H1 (cell line): ENCODE results near the gene FBXO17. TPM values are rescaled to one million over a fixed set of nuclear protein-coding genes. Genes with fewer than 3 reads are reported as not detected.

ENCODE experiments used
- ASH2L ChIP-seq: fragments of 200-600, 300-600 bp; sonication (generic); IDR thresholded peaks from one replicate; pipeline ENCODE4 v1.7.1; 2017; ENCODE audit warnings: low read length
- CHD7 ChIP-seq: fragments of 300-600 bp; sonication (generic); IDR thresholded peaks from 2 replicates; pipeline ENCODE4 v1.7.1; 2012; ENCODE audit warnings: low read length, moderate library complexity, mild to moderate bottlenecking, inconsistent platforms; ENCODE audit not compliant: insufficient replicate concordance
- EP300 ChIP-seq, 2 experiments: IDR thresholded peaks; 1 replicate in 1 of 2; 2 replicates in 1 of 2; pipeline ENCODE4 v1.6.1; 2011 to 2012; ENCODE audit warnings: low read depth in 2 of 2, low read length in 2 of 2, mild to moderate bottlenecking in 2 of 2, borderline replicate concordance in 1 of 2, inconsistent platforms in 1 of 2, moderate library complexity in 1 of 2
- EZH2 ChIP-seq: fragments of 200-600 bp; sonication (generic); IDR thresholded peaks from 2 replicates; pipeline ENCODE4 v1.7.1; 2012; ENCODE audit warnings: low read depth, mild to moderate bottlenecking, moderate library complexity, low read length, inconsistent platforms; ENCODE audit not compliant: severe bottlenecking
- JUND ChIP-seq: IDR thresholded peaks from 2 replicates; pipeline ENCODE4 v1.6.1; 2011; ENCODE audit warnings: mild to moderate bottlenecking, improper control_type of control experiment, low read length
- KDM1A ChIP-seq: fragments of 200-600, 300-600 bp; sonication (generic); IDR thresholded peaks from 2 replicates; pipeline ENCODE4 v1.7.1; 2016; ENCODE audit warnings: mild to moderate bottlenecking, low read length, borderline replicate concordance
- KDM4A ChIP-seq: IDR thresholded peaks from one replicate; pipeline ENCODE4 v1.7.1; 2012; ENCODE audit warnings: low read depth, mild to moderate bottlenecking, moderate library complexity, low read length, inconsistent platforms; ENCODE audit not compliant: severe bottlenecking
- RAD21 ChIP-seq, 2 experiments: IDR thresholded peaks in 1 of 2; conservative IDR thresholded peaks in 1 of 2; 2 replicates each; pipeline ENCODE4 v1.6.1; 2011; ENCODE audit warnings: low read depth in 2 of 2, low read length in 2 of 2, improper control_type of control experiment in 1 of 2, inconsistent platforms in 1 of 2, mild to moderate bottlenecking in 1 of 2, moderate library complexity in 1 of 2
- SIRT6 ChIP-seq: IDR thresholded peaks from one replicate; pipeline ENCODE4 v1.7.1; 2012; ENCODE audit warnings: low read length, inconsistent platforms
- YY1 ChIP-seq: IDR thresholded peaks from 2 replicates; pipeline ENCODE4 v1.6.1; 2011; ENCODE audit warnings: low read depth, mild to moderate bottlenecking, low read length
- polyA plus RNA-seq, 7 experiments: library from polyadenylated mRNA; depleted of rRNA in 3 of 7; stranded (reverse) in 5 of 7; unstranded in 2 of 7; fragments of >200 nt in 5 of 7; fragments of 200-250 nt in 2 of 7; gene quantifications; 1 replicate in 5 of 7; 2 replicates in 1 of 7; 4 replicates in 1 of 7; pipeline versions ENCODE4 v1.2.1 to v1.2.3, GENCODE V29; 2011 to 2013; ENCODE audit warnings: missing spikeins in 2 of 7, mixed read lengths in 2 of 7
- total RNA-seq: library from RNA; stranded (reverse); fragmentation: NEBNext Ultra II Directional; extraction: Animal tissue kit (Norgen Biotek cat#: 25700); gene quantifications from 2 replicates; pipeline ENCODE4 v1.2.1, GENCODE V29; 2021

Gene FBXO17
- total and polyA plus RNA-seq, 2 of the 8 experiments (the other 6 are each of a cell fraction or from before 2014, with no cell fraction given) = 11.7 to 15.3 TPM

GRCh38 chr19:38975214-38975860 is at the start of gene FBXO17 (continued):
- TF ChIP-seq CHD7 (no peak), KDM4A (peak; percentile 42), RAD21 (IDR thresholded peaks at IDR 0.05 in 1 of 2, conservative IDR thresholded peaks at IDR 0.05 in 1 of 2; ENCODE audit: low read depth in 2 of 2, low read length in 2 of 2) (no peak), EP300 (IDR thresholded peaks at IDR 0.05; ENCODE audit: borderline replicate concordance in 1 of 2, low read depth in 2 of 2, low read length in 2 of 2) (no peak), YY1 (0 out of 2 replicates have a peak, but pooled peaks have one; percentile 4), ASH2L (peak; percentile 13), EZH2 (peak; percentile 16), KDM1A (no peak), SIRT6 (no peak), JUND (no peak)
